Progenitor cell of endocrine pancreas (in vitro differentiated cells): ENCODE results near the gene GAB2. TPM values are rescaled to one million over a fixed set of nuclear protein-coding genes. Genes with fewer than 3 reads are reported as not detected.

Experiments used
- DNase-seq: peaks from one replicate; pipeline ENCODE4 v3.0.0; 2021; ENCODE audit warnings: low spot score; ENCODE audit not compliant: unreplicated experiment
- H3K27ac Mint-ChIP-seq: 2 replicates; pipeline ENCODE4 v1.8.0; 2021; ENCODE audit warnings: mild to moderate bottlenecking, moderate library complexity, mixed read lengths
- H3K27me3 Mint-ChIP-seq: 2 replicates; pipeline ENCODE4 v1.8.0; 2021; ENCODE audit warnings: mixed read lengths
- H3K36me3 Mint-ChIP-seq: 2 replicates; pipeline ENCODE4 v1.8.0; 2022; ENCODE audit warnings: mixed read lengths; ENCODE audit not compliant: insufficient read depth
- H3K4me1 Mint-ChIP-seq: 2 replicates; pipeline ENCODE4 v1.8.0; 2021; ENCODE audit warnings: low read depth, mixed read lengths
- H3K4me3 Mint-ChIP-seq: 2 replicates; pipeline ENCODE4 v1.8.0; 2021; ENCODE audit warnings: low read depth, mild to moderate bottlenecking, moderate library complexity, mixed read lengths
- H3K9me3 Mint-ChIP-seq: 2 replicates; pipeline ENCODE4 v1.8.0; 2021; ENCODE audit warnings: low read depth, mixed read lengths
- CTCF ChIP-seq: fragments of 200-600 bp; sonication (generic); IDR thresholded peaks from one replicate; pipeline ENCODE4 v1.5.0; 2021; ENCODE audit warnings: antibody characterized with exemption, mild to moderate bottlenecking; ENCODE audit not compliant: unreplicated experiment
- total RNA-seq: library from RNA; stranded (reverse); gene quantifications from 2 replicates; pipeline ENCODE4 v1.2.1, GENCODE V29; 2021

Gene GAB2
- total RNA-seq, 1 donor from 2014 or later: 37.6 TPM

DNA sequence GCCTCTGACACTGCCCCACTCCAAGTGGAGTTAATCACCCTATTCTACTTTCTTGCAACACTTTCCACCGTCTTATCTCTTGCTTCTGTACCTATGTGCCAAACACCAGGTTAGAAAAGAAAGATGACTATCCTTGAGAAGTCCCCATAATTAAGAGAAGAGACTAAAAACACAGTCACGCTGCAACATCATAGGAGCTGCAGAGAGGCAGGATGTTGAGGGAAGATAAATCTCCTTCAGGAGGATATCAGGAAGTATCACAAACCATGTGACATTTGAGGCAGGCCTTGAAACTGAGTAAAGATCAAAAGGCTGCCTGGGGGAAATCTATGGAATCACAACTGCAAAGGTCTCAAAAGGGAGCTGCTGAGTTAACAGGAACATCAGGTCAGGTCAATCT is 24.8 kb downstream of the GAB2 start:
- TF ChIP-seq CTCF: no peak
- no peaks in the 10 kb centered on the region for H3K9me3 Mint-ChIP-seq
- peaks cover 4% of the 10 kb centered on the region for H3K36me3 Mint-ChIP-seq
- no peak for DNase-seq
- peaks cover 7% of the 10 kb centered on the region for H3K4me1 Mint-ChIP-seq
- H3K4me3 Mint-ChIP-seq: no peak overlapping the region
- no peaks in the 10 kb centered on the region for H3K27me3 Mint-ChIP-seq
- H3K27ac Mint-ChIP-seq: peak overlapping the region; percentile 26

GRCh38 chr11:78391424-78391823 is 26.2 kb downstream of the GAB2 start:
- Mint-ChIP-seq H3K4me1 (peaks cover 5% of the 10 kb centered on the region), H3K4me3 (no peak overlapping the region), H3K27me3 (no peaks in the 10 kb centered on the region), H3K9me3 (peaks cover 1% of the 10 kb centered on the region), H3K27ac (no peak overlapping the region), H3K36me3 (peaks cover 7% of the 10 kb centered on the region)
- DNase-seq: no peak
- TF ChIP-seq CTCF: no peak

GRCh38 chr11:78390809-78391208 is 26.8 kb downstream of the GAB2 start:
- Mint-ChIP-seq H3K4me3 (no peak overlapping the region), H3K4me1 (peaks cover 4% of the 10 kb centered on the region), H3K27ac (no peak overlapping the region), H3K27me3 (no peaks in the 10 kb centered on the region), H3K36me3 (peaks cover 13% of the 10 kb centered on the region), H3K9me3 (peaks cover 7% of the 10 kb centered on the region)
- DNase-seq: no peak
- no peak for TF ChIP-seq CTCF

DNA sequence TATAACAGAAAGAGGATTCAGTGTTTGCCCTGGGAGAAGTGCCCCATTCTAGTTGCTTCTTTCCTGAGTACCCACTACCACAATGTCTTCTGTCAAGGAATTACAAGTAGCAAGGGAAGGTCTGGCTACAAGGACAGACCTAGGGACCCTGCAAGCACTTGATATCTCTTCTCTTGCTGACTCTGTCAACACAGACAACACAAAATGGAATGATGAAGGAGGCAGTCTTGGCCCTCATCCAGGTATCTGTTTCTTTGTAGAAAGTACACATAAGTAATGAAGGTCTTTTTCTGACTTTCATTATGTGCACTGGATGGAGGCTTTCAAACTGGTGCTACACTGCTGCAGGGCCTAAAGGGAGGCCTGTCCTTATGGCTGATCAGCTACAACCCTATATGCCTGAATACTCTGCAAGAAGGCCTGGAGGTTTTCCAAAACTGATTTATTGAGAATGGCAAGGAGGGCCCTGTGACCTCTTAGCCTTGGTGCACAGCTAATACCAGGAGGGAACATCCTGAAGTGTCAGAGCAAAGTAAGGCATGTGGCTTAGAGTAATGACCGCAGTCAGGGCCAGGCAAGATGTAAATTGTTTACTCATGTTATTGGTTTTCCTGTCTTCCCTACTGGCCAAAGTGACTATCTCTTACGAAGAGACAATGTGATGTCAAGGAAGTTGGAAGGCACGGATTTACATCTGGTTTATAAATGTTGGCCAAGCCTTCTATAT is 31.2 kb downstream of the GAB2 start:
- H3K4me3 Mint-ChIP-seq: no peak overlapping the region
- no peaks in the 10 kb centered on the region for H3K27me3 Mint-ChIP-seq
- DNase-seq: no peak
- peaks cover 31% of the 10 kb centered on the region for H3K36me3 Mint-ChIP-seq
- peaks cover 6% of the 10 kb centered on the region for H3K4me1 Mint-ChIP-seq
- H3K27ac Mint-ChIP-seq: no peak overlapping the region
- TF ChIP-seq CTCF: no peak
- H3K9me3 Mint-ChIP-seq: peaks cover 27% of the 10 kb centered on the region

GRCh38 chr11:78385205-78385604 is 32.4 kb downstream of the GAB2 start:
- peaks cover 27% of the 10 kb centered on the region for H3K9me3 Mint-ChIP-seq
- no peak overlapping the region for H3K27ac Mint-ChIP-seq
- H3K27me3 Mint-ChIP-seq: no peaks in the 10 kb centered on the region
- TF ChIP-seq CTCF: no peak
- H3K4me1 Mint-ChIP-seq: peaks cover 14% of the 10 kb centered on the region
- H3K36me3 Mint-ChIP-seq: peaks cover 30% of the 10 kb centered on the region
- DNase-seq: no peak
- H3K4me3 Mint-ChIP-seq: no peak overlapping the region
